NT2/D1 (cell line): Measurements from ENCODE around the gene LPP.

ENCODE experiments used
- SUZ12 ChIP-seq: IDR thresholded peaks from 2 replicates; pipeline ENCODE4 v1.6.1; 2011; ENCODE audit not compliant: insufficient read length, insufficient read depth; ENCODE audit errors: extremely low read depth
- YY1 ChIP-seq: IDR thresholded peaks from 2 replicates; pipeline ENCODE4 v1.6.1; 2011; ENCODE audit not compliant: insufficient read length, insufficient read depth
- ZNF274 ChIP-seq: IDR thresholded peaks from 2 replicates; pipeline ENCODE4 v1.6.1; 2011; ENCODE audit warnings: mild to moderate bottlenecking, low read depth, low read length

GRCh38 chr3:188685789-188686188 is 531.8 kb downstream of the LPP start:
- no peak for TF ChIP-seq YY1
- no peak for TF ChIP-seq SUZ12
- TF ChIP-seq ZNF274: no peak
